A673 (cell line): ENCODE results near the gene EFR3B.

Experiments used
- CTCF ChIP-seq: fragments of 300-800, 200-600 bp; sonication (generic); conservative IDR thresholded peaks from 2 replicates; pipeline ENCODE4 v1.5.1; 2017; ENCODE audit warnings: low read depth, mild to moderate bottlenecking, antibody characterized with exemption, low read length, moderate library complexity, mixed read lengths
- EZH2 ChIP-seq: fragments of 200-600 bp; sonication (generic); IDR thresholded peaks from 2 replicates; pipeline ENCODE4 v1.6.1; 2017; ENCODE audit warnings: borderline replicate concordance, low read depth, mild to moderate bottlenecking, mixed read lengths, antibody characterized with exemption, low read length; ENCODE audit not compliant: poor library complexity, severe bottlenecking

GRCh38 chr2:25041928-25042320, at the start of gene EFR3B:
- TF ChIP-seq CTCF, result no peak
- TF ChIP-seq EZH2, result no peak
